ENCODE results near the gene MPPED2. TPM values are rescaled to one million over a fixed set of nuclear protein-coding genes. Genes with fewer than 3 reads are reported as not detected.

The MPPED2 gene
- total RNA-seq, 1 experiment from 2014 or later = not detected

DNA sequence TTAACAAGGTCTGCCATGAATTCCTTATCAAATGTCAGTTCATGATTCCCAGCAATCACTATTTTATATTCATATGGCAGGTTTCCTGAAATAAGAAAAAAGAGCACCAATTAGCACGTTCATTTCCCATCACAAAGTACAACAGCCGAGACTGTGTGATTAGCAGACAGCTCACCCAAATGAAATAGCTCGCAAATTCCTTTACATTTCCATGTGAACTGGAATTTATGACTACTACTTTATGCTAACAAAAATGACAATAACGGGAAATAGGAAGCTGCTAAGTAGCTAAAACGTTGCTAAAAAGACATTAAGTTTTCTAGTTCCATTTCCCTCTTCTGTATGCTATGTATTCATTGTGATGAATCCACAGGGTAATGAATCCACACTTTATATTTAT is 90.7 kb downstream of the MPPED2 start:
- no peaks in the 10 kb centered on the region for H3K9me3 ChIP-seq (ENCODE audit: control insufficient read depth in 1 of 2, insufficient read depth in 1 of 2, low read depth in 1 of 2, low read length in 2 of 2)
- BruUV-seq (replicated peaks) = no TSS peak
- no peaks in the 10 kb centered on the region for H4K20me1 ChIP-seq (ENCODE audit: insufficient read depth)
- CTCF ChIA-PET = no interaction called here
- DNase-seq (ENCODE audit: low read depth, low spot score) = no peak
- no peak overlapping the region for H3K9ac ChIP-seq (ENCODE audit: low read length)
- no peak for TF ChIP-seq CBX3 (IDR thresholded peaks at IDR 0.05; ENCODE audit: low read depth)
- TF ChIP-seq SP1 (IDR thresholded peaks at IDR 0.05; ENCODE audit: low read depth) = no peak
- no peak for TF ChIP-seq MAX (IDR thresholded peaks at IDR 0.05)
- TF ChIP-seq TCF7L2 (IDR thresholded peaks at IDR 0.05; ENCODE audit: borderline replicate concordance, extremely low read depth, insufficient read depth, insufficient read length) = no peak
- no peak for TF ChIP-seq JUND (IDR thresholded peaks at IDR 0.05)
- no peak for TF ChIP-seq EGR1 (IDR thresholded peaks at IDR 0.05; ENCODE audit: low read depth)
- TF ChIP-seq CTCF (IDR thresholded peaks at IDR 0.05 in 2 of 3, conservative IDR thresholded peaks at IDR 0.05 in 1 of 3; ENCODE audit: borderline replicate concordance in 1 of 3, insufficient read depth in 1 of 3, low read depth in 2 of 3, low read length in 2 of 3) = no peak
- no peak for TF ChIP-seq POLR2AphosphoS5 (IDR thresholded peaks at IDR 0.05; ENCODE audit: low read depth, low read length)
- no peak for TF ChIP-seq EZH2 (IDR thresholded peaks at IDR 0.05)
- no peak for TF ChIP-seq EZH2phosphoT487 (IDR thresholded peaks at IDR 0.05; ENCODE audit: borderline replicate concordance)
- no peak for TF ChIP-seq ZNF274 (IDR thresholded peaks at IDR 0.05; ENCODE audit: low read depth, low read length)
- TF ChIP-seq REST (IDR thresholded peaks at IDR 0.05; ENCODE audit: low read depth) = no peak
- TF ChIP-seq FOSL1 (IDR thresholded peaks at IDR 0.05; ENCODE audit: low read depth) = no peak
- no peak for TF ChIP-seq YY1 (IDR thresholded peaks at IDR 0.05; ENCODE audit: extremely low read depth, insufficient replicate concordance, low read depth, low read length)
- TF ChIP-seq ZFX (IDR thresholded peaks at IDR 0.05) = no peak
- no peak for TF ChIP-seq POLR2A (IDR thresholded peaks at IDR 0.05; ENCODE audit: borderline replicate concordance, extremely low read depth, insufficient read depth, insufficient read length)
- no peak for TF ChIP-seq RAD21 (IDR thresholded peaks at IDR 0.05; ENCODE audit: low read depth)
- TF ChIP-seq SRF (IDR thresholded peaks at IDR 0.05; ENCODE audit: low read depth) = no peak
- TF ChIP-seq CEBPB (IDR thresholded peaks at IDR 0.05; ENCODE audit: low read depth) = no peak
- no peaks in the 10 kb centered on the region for H3K36me3 ChIP-seq (ENCODE audit: control insufficient read depth in 1 of 2, insufficient read depth in 2 of 2, low read length in 2 of 2)
- intact Hi-C loops (cut with micrococcal nuclease) = no loop called here
- no peak overlapping the region for H3K27ac ChIP-seq (ENCODE audit: low read depth, low read length)
- no peaks in the 10 kb centered on the region for H3K9me2 ChIP-seq (ENCODE audit: insufficient read depth)
- H3K4me2 ChIP-seq (ENCODE audit: low read length) = no peak overlapping the region
- H3K4me1 ChIP-seq (ENCODE audit: control insufficient read depth in 1 of 2, insufficient read depth in 2 of 2, low read length in 2 of 2) = no peaks in the 10 kb centered on the region
- H3K79me2 ChIP-seq (ENCODE audit: insufficient read depth, low read length) = no peaks in the 10 kb centered on the region
- POLR2A ChIA-PET = no interaction called here
- H2AFZ ChIP-seq (ENCODE audit: low read depth, low read length, poor library complexity, severe bottlenecking) = no peak overlapping the region
- ATAC-seq = no peak
- no peak overlapping the region for H3K4me3 ChIP-seq (replicated peaks in 1 of 2; ENCODE audit: low read depth in 1 of 2, low read length in 2 of 2)
- RAD21 ChIA-PET (ENCODE audit: low non-redundant PET in 1 of 2, low total read pairs in 2 of 2, uncharacterized antibody in 2 of 2, unreplicated experiment in 2 of 2) = no interaction called here
- peaks cover 31% of the 10 kb centered on the region for H3K27me3 ChIP-seq (ENCODE audit: insufficient read depth, low read length)
